GM12878 (cell line): ENCODE results near the gene AAMP. TPM values are rescaled to one million over a fixed set of nuclear protein-coding genes. Genes with fewer than 3 reads are reported as not detected.

Experiments used
- ATAC-seq: fragments of 200-7000 bp; cut with Tn5 transposase; 3 replicates; pipeline ENCODE4 v1.9.1; 2020; ENCODE audit warnings: mild to moderate bottlenecking, moderate library complexity
- BruUV-seq: library from RNA; stranded (reverse); fragments of 400-500 nt; replicated peaks from 2 replicates; lab custom pipeline; 2021; lab: Mats Ljungman, UMichigan
- CTCF ChIA-PET: fragments of 300-600 bp; sonication (Branson Sonifier 250); formaldehyde crosslinking; extraction: SDS; loops from one replicate; lab custom pipeline; 2021; ENCODE audit warnings: inconsistent platforms; lab: Yijun Ruan, JAX
- POLR2A ChIA-PET: fragments of 350-600 bp; formaldehyde crosslinking; extraction: SDS; loops from one replicate; lab custom pipeline; 2021; ENCODE audit warnings: inconsistent platforms; lab: Charles Lee
- RAD21 ChIA-PET: fragments of 300-600 bp; sonication (Branson Sonifier 250); formaldehyde crosslinking; loops from one replicate; lab custom pipeline; 2023; ENCODE audit warnings: antibody characterized with exemption; ENCODE audit not compliant: unreplicated experiment; lab: Charles Lee
- SMC1A ChIA-PET: fragments of 300-600 bp; sonication (Branson Sonifier 250); formaldehyde crosslinking; loops from one replicate; lab custom pipeline; 2023; ENCODE audit not compliant: unreplicated experiment, uncharacterized antibody; lab: Charles Lee
- DNase-seq: peaks from one replicate; pipeline ENCODE4 v3.0.0-alpha.2; 2011; ENCODE audit warnings: low read depth, low spot score
- FAIRE-seq: peaks from 3 replicates; lab custom pipeline; 2011; peaks lifted over from hg19 to GRCh38; lab: Jason Lieb, UNC
- H2AFZ ChIP-seq: 2 replicates; pipeline ENCODE4 v1.6.0; 2011; ENCODE audit warnings: low read depth, low read length, control low read depth; ENCODE audit not compliant: control insufficient read depth
- H3K27ac ChIP-seq: 2 replicates; pipeline ENCODE4 v1.5.1; 2011; ENCODE audit warnings: control low read depth; ENCODE audit not compliant: control insufficient read depth, insufficient read depth
- H3K27me3 ChIP-seq, 2 experiments: replicated peaks in 1 of 2; 2 replicates each; pipeline versions ENCODE4 v1.6.0 to v1.6.1; 2011; ENCODE audit warnings: low read length in 1 of 2; ENCODE audit not compliant: control insufficient read depth in 2 of 2, insufficient read depth in 2 of 2
- H3K36me3 ChIP-seq, 2 experiments: 2 replicates each; pipeline ENCODE4 v1.5.1; 2011; ENCODE audit warnings: low read length in 1 of 2; ENCODE audit not compliant: control insufficient read depth in 2 of 2, insufficient read depth in 2 of 2
- H3K4me1 ChIP-seq: 2 replicates; pipeline ENCODE4 v1.6.1; 2011; ENCODE audit warnings: mild to moderate bottlenecking, low read length, moderate library complexity, mixed read lengths; ENCODE audit not compliant: control insufficient read depth, insufficient read depth
- H3K4me2 ChIP-seq: 2 replicates; pipeline ENCODE4 v1.6.0; 2011; ENCODE audit warnings: control low read depth; ENCODE audit not compliant: control insufficient read depth, insufficient read depth
- H3K4me3 ChIP-seq: fragments of 200-600 bp; sonication (generic); 2 replicates; pipeline ENCODE4 v1.5.1; 2016
- H3K79me2 ChIP-seq: 2 replicates; pipeline ENCODE4 v1.6.0; 2011; ENCODE audit warnings: low read length; ENCODE audit not compliant: control insufficient read depth, insufficient read depth
- H3K9ac ChIP-seq: 2 replicates; pipeline ENCODE4 v1.8.0; 2011; ENCODE audit warnings: low read length, control low read depth, mixed read lengths; ENCODE audit not compliant: control insufficient read depth, insufficient read depth
- H3K9me3 ChIP-seq: replicated peaks from 3 replicates; pipeline ENCODE4 v1.5.1; 2011; ENCODE audit warnings: mild to moderate bottlenecking, low read length; ENCODE audit not compliant: control insufficient read depth, insufficient read depth
- H4K20me1 ChIP-seq: 2 replicates; pipeline ENCODE4 v1.6.0; 2011; ENCODE audit not compliant: control insufficient read depth, insufficient read depth
- CBFB ChIP-seq: IDR thresholded peaks from 2 replicates; pipeline ENCODE4 v1.6.1; 2016; ENCODE audit warnings: antibody characterized with exemption, low read depth
- RELB ChIP-seq: fragments of 450-650 bp; IDR thresholded peaks from 2 replicates; pipeline ENCODE4 v1.6.1; 2017; ENCODE audit warnings: low read depth, mild to moderate bottlenecking, moderate library complexity
- SRF ChIP-seq, 2 experiments: IDR thresholded peaks; 2 replicates each; pipeline ENCODE4 v1.6.1; 2011; ENCODE audit warnings: low read depth in 2 of 2, low read length in 2 of 2, mild to moderate bottlenecking in 1 of 2, moderate library complexity in 1 of 2
- ZNF274 ChIP-seq: IDR thresholded peaks from one replicate; pipeline ENCODE4 v1.8.0; 2011; ENCODE audit not compliant: insufficient read length, insufficient read depth
- ZSCAN29 ChIP-seq: fragments of 450-650 bp; IDR thresholded peaks from 2 replicates; pipeline ENCODE4 v1.6.1; 2017; ENCODE audit warnings: mild to moderate bottlenecking, moderate library complexity
- WGBS: methylation state at CpG from one replicate; pipeline ENCODE4 v1.1.6; 2016; ENCODE audit warnings: low lambda C conversion rate; ENCODE audit not compliant: insufficient replicate concordance, insufficient coverage; ENCODE audit errors: missing lambda C conversion rate; 5-methylcytosine and 5-hydroxymethylcytosine counted together
- in situ Hi-C: fragments of 300-500 bp; cut with MboI; formaldehyde crosslinking; loops from 9 replicates; pipeline ENCODE4 v1.14.3; 2018; ENCODE audit warnings: mixed read lengths
- intact Hi-C: fragments of 100-400 bp; cut with micrococcal nuclease; formaldehyde crosslinking; loops from one replicate; pipeline ENCODE4 v1.14.2; 2022; ENCODE audit not compliant: unreplicated experiment
- polyA plus RNA-seq, 11 experiments: library from polyadenylated mRNA; depleted of rRNA in 4 of 11; unstranded in 6 of 11; stranded (reverse) in 5 of 11; fragments of >200 nt; fragmentation: Nextera tagmentation in 4 of 11; fragmentation: Illumina TruSeq in 1 of 11; extraction: Ambion mirVana in 4 of 11; extraction: Trizol in 1 of 11; gene quantifications; 1 replicate in 1 of 11; 2 replicates in 10 of 11; pipeline versions ENCODE4 v1.2.1 to v1.2.3, GENCODE V29; 2011 to 2016; ENCODE audit warnings: inconsistent platforms in 2 of 11, missing spikeins in 2 of 11, low read depth in 1 of 11
- total RNA-seq, 4 experiments: library from RNA; depleted of rRNA in 3 of 4; stranded (reverse); fragments of >200 nt in 3 of 4; fragmentation: Illumina TruSeq in 1 of 4; extraction: Trizol in 1 of 4; gene quantifications; 2 replicates each; pipeline versions ENCODE4 v1.2.1 to v1.2.3, GENCODE V29; 2013 to 2021

The AAMP gene
- total and polyA plus RNA-seq, 10 of the 15 experiments (the other 5 are each of a cell fraction or from before 2014, with no cell fraction given): 4.4 to 140 (median 81.9) TPM

- Histone ChIP-seq H4K20me1 (no peaks in the 10 kb centered on the region), H3K27me3 (no peaks in the 10 kb centered on the region), H3K4me1 (peaks cover 15% of the 10 kb centered on the region), H3K4me3 (no peak overlapping the region), H3K27ac (no peak overlapping the region), H3K36me3 (peaks cover 28% of the 10 kb centered on the region in 2 experiments), H3K79me2 (peaks cover 9% of the 10 kb centered on the region), H3K9me3 (no peaks in the 10 kb centered on the region), H2AFZ (no peak overlapping the region), H3K9ac (no peak overlapping the region), H3K4me2 (no peak overlapping the region)
- ChIA-PET POLR2A (interaction anchor here (0.6 to 6.8 kb wide), 3 partner anchors 11 to 320 kb away, joined by 5 to 84 read pairs (median 9); no protein-coding TSS in a partner anchor), CTCF (interaction anchor here (0.7 to 7.0 kb wide), 8 partner anchors 9 to 373 kb away, joined by 3 to 154 read pairs (median 4); partner anchors contain the start of genes CATIP and TMBIM1), SMC1A (interaction anchor here (0.9 to 7.6 kb wide), 5 partner anchors 13 to 90 kb away, joined by 3 to 194 read pairs (median 4); partner anchors contain the start of gene TMBIM1)
- in situ Hi-C loops: loop anchor here (25.0 kb wide), 1 partner anchor 112 kb away; the partner anchor contains the start of genes CTDSP1 and SLC11A1
- DNase-seq: no peak
- 94% methylated on average over 9 of the region's 9 CpGs for WGBS
- FAIRE-seq: no peak
- BruUV-seq: no TSS peak
- intact Hi-C loops: no loop called here
- TF ChIP-seq RELB: no peak
- no peak for TF ChIP-seq ZSCAN29
- no peak for TF ChIP-seq SRF (IDR thresholded peaks at IDR 0.05; ENCODE audit: low read depth in 2 of 2, low read length in 2 of 2)
- TF ChIP-seq ZNF274: no peak
- no peak for TF ChIP-seq CBFB
- TF ChIP-seq, all 136 proteins: peak for 0
- no peak for ATAC-seq
- RAD21 ChIA-PET: interaction anchor here (1.4 to 7.3 kb wide), 3 partner anchors 9 to 81 kb away, joined by 3 to 141 read pairs (median 6); partner anchors contain the start of gene CATIP
Observed at GRCh38 chr2:218275371-218276072, 5.6 kb upstream of the AAMP start.
